ENCODE measurements around the gene CTXN3.
"Not testable (repeated sequence)": the region's sequence is repeated elsewhere in the genome, so short reads cannot be mapped to it uniquely, and the experiment has no call there.

CTXN3 gene

GRCh38 chr5:127652952-127653611 is 4.2 kb downstream of the CTXN3 start:
- DNase-seq = no peak

- DNase-seq = no peak
Measured at GRCh38 chr5:127656825-127657224, 7.9 kb downstream of the CTXN3 start.

DNA sequence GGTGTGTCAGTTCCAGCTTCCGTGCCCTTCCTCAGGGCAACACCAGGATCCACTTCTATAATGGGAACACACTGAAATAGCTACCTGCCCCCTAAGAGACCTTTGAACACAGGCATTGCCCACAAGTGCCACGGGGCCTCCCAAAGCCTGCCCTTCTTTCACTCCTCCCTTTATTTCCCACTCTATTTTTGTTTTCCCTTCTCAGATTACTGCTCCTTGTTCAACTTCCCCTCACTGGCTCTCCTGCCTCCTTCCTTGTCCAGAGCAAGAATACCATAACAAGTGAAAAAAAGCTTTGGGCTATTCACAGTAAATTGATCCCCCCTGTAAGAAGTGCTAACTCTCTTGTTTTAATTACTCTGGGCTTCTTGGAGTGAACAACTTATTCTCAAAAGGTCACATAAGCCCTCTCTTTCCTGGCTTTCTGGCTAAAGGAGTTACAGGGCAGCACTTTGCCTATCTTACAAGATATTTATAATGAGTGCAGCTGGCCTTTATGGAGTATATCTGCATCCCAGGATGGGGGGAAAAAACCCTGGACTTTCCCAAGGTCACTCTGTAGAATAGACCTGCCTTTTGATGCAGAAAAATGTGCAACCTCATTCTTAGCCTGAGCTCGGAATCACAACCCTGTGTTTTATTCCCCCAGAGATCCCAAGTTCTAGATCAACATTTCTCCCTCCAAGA is 11.3 kb downstream of the CTXN3 start:
- DNase-seq = no peak

DNA sequence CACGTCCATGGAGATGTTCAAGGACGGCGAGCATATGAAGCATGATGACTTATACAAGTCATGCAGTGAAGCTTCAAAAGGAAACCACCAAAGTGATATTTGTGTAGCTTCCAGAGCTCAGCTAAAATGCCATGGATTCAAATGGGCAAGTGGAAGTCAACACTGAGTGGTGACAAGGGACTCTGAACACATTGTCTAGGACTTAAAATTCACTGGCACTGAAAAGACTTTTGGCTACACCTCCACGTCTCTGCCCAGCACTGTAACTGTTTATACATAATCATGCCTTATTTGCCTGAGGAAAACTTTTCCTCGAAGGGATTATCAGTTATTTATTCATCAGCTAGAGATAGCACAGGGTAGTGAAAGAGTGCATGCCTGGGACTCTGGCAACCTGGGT is 15.2 kb downstream of the CTXN3 start:
- no peak for DNase-seq

DNA sequence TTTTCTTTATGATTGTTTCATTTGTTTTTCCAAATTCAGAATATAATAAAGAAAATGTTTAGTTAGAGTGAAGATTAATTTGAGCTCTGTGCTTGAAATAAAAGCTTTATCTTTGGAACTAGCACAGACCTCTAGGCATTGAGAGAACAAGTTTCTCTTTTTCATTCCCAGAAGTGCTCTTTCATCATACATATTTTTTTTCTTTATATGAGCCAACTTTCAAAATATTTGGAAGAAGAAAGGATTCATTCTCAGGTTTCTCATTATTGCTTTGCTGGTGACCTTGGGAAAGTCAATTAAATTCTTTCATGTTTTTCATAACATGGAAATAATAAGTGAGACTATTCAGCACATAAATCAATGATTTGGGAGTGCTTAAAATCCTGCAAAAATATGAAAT is 16.8 kb downstream of the CTXN3 start:
- no peak for DNase-seq

- peak; percentile 14 for DNase-seq
Measured at GRCh38 chr5:127666043-127666716, 17.3 kb downstream of the CTXN3 start.

DNA sequence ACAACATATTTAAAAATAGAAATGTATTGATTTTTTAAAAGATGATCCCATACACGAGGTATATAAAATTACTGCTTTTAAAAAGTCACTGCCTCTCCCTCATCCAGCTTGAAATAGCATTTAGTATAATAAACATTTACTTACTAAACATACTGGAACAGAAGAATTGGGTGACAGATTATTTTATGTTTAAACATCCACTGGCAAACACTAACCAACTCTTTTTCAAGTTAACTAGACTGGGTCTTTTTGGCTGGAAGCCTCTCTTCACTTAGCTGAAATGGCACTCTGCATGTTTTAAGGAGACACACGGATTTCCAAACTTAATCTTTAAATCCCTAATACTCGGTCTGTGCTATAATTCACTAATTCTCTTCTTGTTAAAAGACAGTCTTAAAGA is 19.0 kb downstream of the CTXN3 start:
- no peak for DNase-seq

- DNase-seq = no peak
Measured at GRCh38 chr5:127671218-127671617, 22.3 kb downstream of the CTXN3 start.

- no peak for DNase-seq
Measured at GRCh38 chr5:127673117-127673800, 24.4 kb downstream of the CTXN3 start.

DNA sequence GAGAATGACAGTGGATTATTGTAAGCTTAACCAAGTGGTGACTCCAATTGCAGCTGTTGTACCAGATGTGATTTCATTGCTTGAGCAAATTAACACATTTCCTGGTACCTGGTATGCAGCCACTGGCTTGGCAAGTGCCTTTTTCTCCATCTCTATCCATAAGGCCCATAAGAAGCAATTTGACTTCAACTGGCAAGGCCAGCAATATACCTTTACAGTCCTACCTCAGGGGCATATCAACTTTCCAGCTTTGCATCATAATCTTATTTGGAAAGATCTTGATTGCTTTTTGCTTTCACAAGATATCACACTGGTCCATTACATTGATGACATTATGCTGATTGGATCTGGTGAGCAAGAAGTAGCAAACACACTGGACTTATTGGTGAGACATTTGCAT is 28.1 kb downstream of the CTXN3 start:
- DNase-seq = not testable (repeated sequence)

GRCh38 chr5:127679691-127680330 is 30.9 kb downstream of the CTXN3 start:
- not testable (repeated sequence) for DNase-seq

DNA sequence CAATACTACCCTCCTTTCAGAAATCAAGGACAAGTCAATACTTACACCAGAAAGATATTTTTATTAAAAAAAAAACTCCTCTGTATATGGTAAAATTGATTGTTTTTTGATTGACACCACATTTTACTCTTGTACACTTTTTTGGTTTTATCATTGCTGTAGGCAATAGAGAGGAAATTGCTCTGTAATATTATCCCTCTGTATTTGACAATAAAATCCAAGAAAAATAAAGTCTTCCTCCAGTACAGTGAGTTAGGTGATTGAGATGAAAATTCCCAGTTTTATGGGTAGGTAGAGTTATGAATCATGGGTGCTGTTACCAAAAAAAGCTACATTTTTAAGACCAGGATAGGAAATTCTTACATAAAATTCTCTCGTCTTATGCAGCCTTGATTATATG is 31.7 kb downstream of the CTXN3 start:
- no peak for DNase-seq

GRCh38 chr5:127683008-127683407 is 34.1 kb downstream of the CTXN3 start:
- no peak for DNase-seq

- DNase-seq = no peak
Measured at GRCh38 chr5:127684726-127685467, 36.0 kb downstream of the CTXN3 start.

GRCh38 chr5:127685662-127686061 is 36.8 kb downstream of the CTXN3 start:
- no peak for DNase-seq

GRCh38 chr5:127686424-127686823 is 37.5 kb downstream of the CTXN3 start:
- DNase-seq = no peak

DNA sequence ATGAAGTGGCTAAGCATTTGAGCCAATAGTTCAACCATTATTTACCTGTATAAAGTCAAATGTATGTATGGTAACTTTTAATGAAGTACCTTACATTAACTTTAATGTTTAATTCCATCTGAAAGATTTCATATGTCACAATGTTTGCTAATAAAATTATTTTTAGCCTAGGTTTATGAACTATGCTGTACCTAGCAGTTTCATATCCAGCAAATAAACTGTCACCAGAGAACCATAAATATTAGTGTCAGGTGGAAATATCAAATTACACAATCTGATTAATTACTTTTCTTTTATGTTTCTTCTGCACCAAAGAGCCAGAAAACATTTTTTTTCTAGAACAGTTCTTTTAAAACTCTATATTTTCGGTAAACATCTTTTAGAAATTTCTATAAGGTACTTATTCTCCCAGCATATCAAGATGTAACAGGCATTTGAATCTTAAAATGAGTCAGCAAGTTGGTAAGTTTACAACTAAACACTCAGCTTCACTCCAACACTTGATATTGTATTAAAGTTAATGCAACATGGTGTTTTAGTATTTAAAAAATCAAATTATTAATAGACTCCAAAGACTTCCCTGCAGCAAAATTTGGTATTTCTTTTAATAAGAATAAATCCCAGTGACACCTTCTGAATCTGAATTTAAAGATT is 45.8 kb downstream of the CTXN3 start:
- DNase-seq = no peak

DNA sequence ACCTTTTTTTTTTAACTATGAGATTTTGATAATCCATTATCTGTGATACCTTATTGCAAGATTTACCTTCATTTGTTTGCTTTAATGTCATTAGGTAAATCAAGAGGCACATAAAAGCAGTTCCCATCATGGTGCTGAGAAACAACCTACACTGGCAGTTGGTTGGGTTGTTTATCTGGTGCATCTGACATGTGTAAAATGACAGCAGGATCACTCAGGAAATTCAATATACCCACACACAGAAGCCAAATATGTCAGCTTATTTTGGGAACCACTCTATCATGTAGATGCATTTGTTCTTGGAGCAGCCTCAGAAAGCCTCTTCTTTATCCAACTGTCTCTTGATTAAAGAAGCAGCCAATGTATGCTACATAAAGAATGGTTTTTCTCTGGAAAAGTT is 46.5 kb downstream of the CTXN3 start:
- no peak for DNase-seq

GRCh38 chr5:127696683-127697082 is 47.8 kb downstream of the CTXN3 start:
- peak; percentile 79 for DNase-seq

GRCh38 chr5:127697894-127698600 is 49.2 kb downstream of the CTXN3 start:
- peak; percentile 26 for DNase-seq

DNA sequence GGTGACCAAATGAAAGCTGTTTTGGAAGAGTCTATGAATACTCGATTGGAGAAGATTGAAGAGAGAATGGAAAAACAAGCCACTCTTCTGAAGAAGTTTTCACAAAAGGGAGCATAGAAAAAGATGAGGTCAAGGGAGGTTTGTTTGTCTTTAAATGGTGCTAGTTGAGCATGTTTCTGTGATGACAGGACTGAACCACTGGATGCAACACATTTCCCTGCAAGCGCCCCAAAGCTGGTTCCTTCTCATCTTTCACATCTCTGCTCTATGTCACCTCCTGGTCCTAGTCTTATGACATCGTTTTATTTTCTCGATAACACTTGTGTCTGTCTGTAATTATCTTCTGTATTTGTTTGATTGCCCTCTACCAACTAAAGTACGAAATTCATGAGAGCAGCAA is 50.5 kb downstream of the CTXN3 start:
- DNase-seq = no peak

Measured in fibroblast of skin of abdomen (primary cell).